Ascending aorta (tissue), 2 donors: ENCODE data around the gene RELCH. TPM values are rescaled to one million over a fixed set of nuclear protein-coding genes. Genes with fewer than 3 reads are reported as not detected.

ENCODE experiments used
- DNase-seq, 2 donors: peaks; one replicate each; pipeline ENCODE4 v3.0.0-alpha.2; 2019; ENCODE audit warnings: low spot score in 2 of 2
- H3K27ac ChIP-seq, 2 donors: fragments of 200-600 bp; sonication (generic); one replicate each; pipeline ENCODE4 v1.5.1; 2016 to 2017; ENCODE audit warnings: mild to moderate bottlenecking in 1 of 2
- H3K27me3 ChIP-seq: fragments of 200-600 bp; sonication (generic); one replicate; pipeline ENCODE4 v1.5.1; 2017
- H3K36me3 ChIP-seq, 2 donors: fragments of 200-600 bp; sonication (generic); one replicate each; pipeline ENCODE4 v1.5.1; 2016
- H3K4me1 ChIP-seq, 2 donors: fragments of 200-600 bp; sonication (generic); one replicate each; pipeline ENCODE4 v1.5.1; 2016 to 2017; ENCODE audit warnings: mild to moderate bottlenecking in 1 of 2
- H3K4me3 ChIP-seq, 2 donors: fragments of 200-600 bp; sonication (generic); one replicate each; pipeline ENCODE4 v1.5.1; 2016 to 2017; ENCODE audit warnings: mild to moderate bottlenecking in 1 of 2
- H3K9me3 ChIP-seq, 2 donors: fragments of 200-600 bp; sonication (generic); one replicate each; pipeline ENCODE4 v1.5.1; 2016
- CTCF ChIP-seq, 3 experiments: fragments of 200-600 bp in 2 of 3; fragments of 450-650 bp in 1 of 3; sonication (generic) in 2 of 3; IDR thresholded peaks; one replicate each; pipeline ENCODE4 v1.5.1; 2016 to 2019; ENCODE audit warnings: antibody characterized with exemption in 3 of 3, mild to moderate bottlenecking in 1 of 3, moderate library complexity in 1 of 3
- intact Hi-C: fragments of 100-400 bp; cut with DNase I; formaldehyde crosslinking; loops from one replicate; pipeline ENCODE4 v1.15.1; 2023
- total RNA-seq: library from RNA; depleted of rRNA; stranded (reverse); fragments of >200 nt; gene quantifications from one replicate; pipeline ENCODE4 v1.1.0, GENCODE V29; 2016

RELCH gene
- total RNA-seq, 1 donor from 2014 or later: 26.4 TPM

- H3K4me3 ChIP-seq: no peak overlapping the region
- intact Hi-C loops: no loop called here
- no peak for TF ChIP-seq CTCF (IDR thresholded peaks at IDR 0.05)
- peaks cover 3 to 22% of the 10 kb centered on the region in 2 donors for H3K4me1 ChIP-seq
- H3K9me3 ChIP-seq: no peaks in the 10 kb centered on the region
- peak overlapping the region; percentile 32 to 62 for H3K27ac ChIP-seq
- peaks cover 0 to 5% of the 10 kb centered on the region in 2 donors for H3K36me3 ChIP-seq
- no peaks in the 10 kb centered on the region for H3K27me3 ChIP-seq
- DNase-seq: no peak
These were observed 93.7 kb downstream of the RELCH start for GRCh38 chr18:62280786-62281185.

- peaks cover 3 to 22% of the 10 kb centered on the region in 2 donors for H3K4me1 ChIP-seq
- no peak for DNase-seq
- H3K9me3 ChIP-seq: no peaks in the 10 kb centered on the region
- H3K27ac ChIP-seq: peak overlapping the region; percentile 44 to 49
- intact Hi-C loops: no loop called here
- peaks cover 0 to 5% of the 10 kb centered on the region in 2 donors for H3K36me3 ChIP-seq
- no peak for TF ChIP-seq CTCF (IDR thresholded peaks at IDR 0.05)
- no peaks in the 10 kb centered on the region for H3K27me3 ChIP-seq
- no peak overlapping the region for H3K4me3 ChIP-seq
These were observed 94.6 kb downstream of the RELCH start for GRCh38 chr18:62281684-62282083.

GRCh38 chr18:62282188-62282629 is 95.2 kb downstream of the RELCH start:
- H3K4me3 ChIP-seq: peak overlapping the region in 1 of 2 donors; percentile 17
- H3K4me1 ChIP-seq: peaks cover 3 to 22% of the 10 kb centered on the region in 2 donors
- DNase-seq: no peak
- H3K27me3 ChIP-seq: no peaks in the 10 kb centered on the region
- intact Hi-C loops: no loop called here
- no peak for TF ChIP-seq CTCF (IDR thresholded peaks at IDR 0.05)
- peaks cover 0 to 5% of the 10 kb centered on the region in 2 donors for H3K36me3 ChIP-seq
- H3K27ac ChIP-seq: peak overlapping the region; percentile 44 to 49
- no peaks in the 10 kb centered on the region for H3K9me3 ChIP-seq

DNA sequence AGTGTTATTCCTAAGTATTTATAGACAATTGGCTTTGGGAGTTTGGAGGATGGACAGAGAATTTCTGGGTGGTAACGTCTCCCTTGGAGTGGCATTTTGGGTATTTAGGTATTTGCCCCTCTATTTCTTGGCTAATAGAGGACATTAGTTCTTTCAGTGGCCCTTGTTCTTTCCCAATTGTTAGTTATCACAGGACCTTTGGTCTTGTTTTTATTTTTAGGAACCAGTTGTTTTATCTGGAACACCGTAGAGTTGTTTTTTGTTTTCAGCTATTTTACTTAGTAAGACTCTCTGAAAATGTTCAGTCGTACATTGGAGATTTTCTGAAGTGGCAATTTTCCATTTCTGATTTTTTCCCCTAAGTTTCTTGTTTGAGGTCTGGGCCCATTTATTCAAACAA is 97.6 kb downstream of the RELCH start:
- Histone ChIP-seq H3K27me3 (no peaks in the 10 kb centered on the region), H3K9me3 (no peaks in the 10 kb centered on the region), H3K36me3 (peaks cover 0 to 16% of the 10 kb centered on the region in 2 donors), H3K27ac (peak overlapping the region in 1 of 2 donors; percentile 24), H3K4me1 (peaks cover 3 to 22% of the 10 kb centered on the region in 2 donors), H3K4me3 (no peak overlapping the region)
- DNase-seq: no peak
- intact Hi-C loops: no loop called here
- no peak for TF ChIP-seq CTCF (IDR thresholded peaks at IDR 0.05)

- H3K4me1 ChIP-seq: peaks cover 3 to 22% of the 10 kb centered on the region in 2 donors
- H3K9me3 ChIP-seq: no peaks in the 10 kb centered on the region
- intact Hi-C loops: no loop called here
- H3K27ac ChIP-seq: peak overlapping the region in 1 of 2 donors; percentile 24
- H3K4me3 ChIP-seq: no peak overlapping the region
- no peaks in the 10 kb centered on the region for H3K27me3 ChIP-seq
- no peak for DNase-seq
- peaks cover 0 to 16% of the 10 kb centered on the region in 2 donors for H3K36me3 ChIP-seq
- no peak for TF ChIP-seq CTCF (IDR thresholded peaks at IDR 0.05)
These were observed 98.2 kb downstream of the RELCH start for GRCh38 chr18:62285281-62285680.
